GM21515 (cell line): ENCODE data around the gene ECHDC1.
A peak's percentile ranks its signal among the peaks of the same experiment; 100 is the strongest.
"Not testable (repeated sequence)": the region's sequence is repeated elsewhere in the genome, so short reads cannot be mapped to it uniquely, and the experiment has no call there.

Experiments used
- ATAC-seq: cut with Tn5 transposase; IDR thresholded peaks from one replicate; pipeline ENCODE4 v1.9.1; 2021; ENCODE audit not compliant: unreplicated experiment

Gene ECHDC1

GRCh38 chr6:127342296-127342945 lies 988 bp downstream of the ECHDC1 start:
- ATAC-seq = no peak

DNA sequence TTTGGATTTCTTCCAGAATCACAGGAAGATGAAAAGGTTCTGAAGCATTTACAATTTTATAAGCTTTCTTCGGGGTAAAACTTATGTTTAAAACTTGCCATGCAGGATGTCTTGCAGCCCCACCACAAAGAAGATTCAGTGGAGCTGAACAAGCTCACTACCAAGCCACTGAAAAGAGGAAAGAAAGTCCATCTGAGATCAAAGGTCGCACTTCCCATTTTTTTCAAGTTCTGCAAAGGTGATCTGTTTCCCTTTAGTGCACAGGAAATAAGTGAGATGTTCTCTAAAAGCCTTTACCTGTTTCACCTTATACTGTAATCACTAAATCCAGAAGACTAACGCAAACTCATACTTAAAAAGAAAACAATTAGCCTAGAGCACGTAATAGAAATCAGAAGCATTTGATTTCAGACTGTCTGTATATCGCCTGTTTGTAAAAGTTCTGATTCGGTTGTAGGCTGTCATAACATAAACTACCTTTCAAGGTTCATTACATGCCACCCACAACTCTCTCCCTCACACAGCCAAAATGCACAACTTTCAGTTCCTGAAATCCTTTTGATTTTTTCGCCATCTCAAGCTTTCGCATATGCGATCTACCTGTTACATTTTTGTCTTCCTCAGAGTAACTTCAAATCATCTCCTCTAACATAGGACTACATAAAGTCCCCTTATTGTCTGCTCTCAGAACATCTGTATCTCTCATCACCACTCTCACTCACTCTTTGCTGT lies 1.8 kb downstream of the ECHDC1 start:
- peak; percentile 37 for ATAC-seq

DNA sequence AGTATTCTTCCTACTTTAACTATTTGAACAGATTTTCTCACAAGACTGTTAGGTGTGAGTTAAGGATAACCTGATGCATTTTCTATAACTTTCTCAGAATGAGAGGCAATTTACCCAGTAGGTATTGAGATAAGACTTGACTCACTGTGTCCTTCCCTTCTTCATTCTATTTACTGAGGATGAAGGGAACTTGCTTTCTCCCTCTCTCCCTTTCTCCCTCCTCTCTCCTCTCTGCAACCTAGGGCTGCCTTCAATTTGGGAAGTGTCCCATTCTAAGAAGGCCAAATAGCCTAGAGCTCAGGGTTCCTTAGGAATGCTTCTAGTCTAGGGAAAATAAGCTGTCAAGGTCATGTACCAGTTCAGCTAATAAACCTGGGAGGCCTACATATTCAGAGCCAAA lies 3.2 kb downstream of the ECHDC1 start:
- ATAC-seq = no peak

- ATAC-seq = no peak
These were observed 4.5 kb downstream of the ECHDC1 start for GRCh38 chr6:127338936-127339335.

DNA sequence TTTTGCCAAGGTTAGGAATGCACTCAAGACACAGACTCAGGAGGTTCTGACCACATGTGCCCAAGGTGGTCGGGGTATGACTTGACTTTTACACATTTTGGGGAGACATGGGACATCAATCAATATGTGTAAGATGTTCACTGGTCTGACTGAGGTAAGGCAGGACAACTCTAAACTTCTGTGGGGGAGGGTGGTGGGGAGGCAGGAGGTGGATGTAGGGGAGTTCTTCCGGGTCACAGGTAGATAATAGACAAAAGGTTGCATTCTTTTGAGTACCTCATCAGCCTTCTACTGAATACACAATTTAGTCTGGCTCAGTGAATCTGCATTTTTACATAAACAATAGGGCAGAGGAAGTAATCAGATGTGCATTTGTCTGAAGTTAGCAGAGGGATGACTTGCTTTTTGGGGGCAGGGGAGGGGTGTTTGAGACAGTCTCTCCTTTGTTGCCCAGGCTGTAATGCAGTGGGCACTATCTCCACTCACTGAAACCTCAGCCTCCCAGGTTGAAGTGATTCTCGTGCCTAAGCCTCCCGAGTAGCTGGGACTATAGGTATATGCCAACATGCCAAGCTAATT lies 10.9 kb downstream of the ECHDC1 start:
- ATAC-seq = no peak

DNA sequence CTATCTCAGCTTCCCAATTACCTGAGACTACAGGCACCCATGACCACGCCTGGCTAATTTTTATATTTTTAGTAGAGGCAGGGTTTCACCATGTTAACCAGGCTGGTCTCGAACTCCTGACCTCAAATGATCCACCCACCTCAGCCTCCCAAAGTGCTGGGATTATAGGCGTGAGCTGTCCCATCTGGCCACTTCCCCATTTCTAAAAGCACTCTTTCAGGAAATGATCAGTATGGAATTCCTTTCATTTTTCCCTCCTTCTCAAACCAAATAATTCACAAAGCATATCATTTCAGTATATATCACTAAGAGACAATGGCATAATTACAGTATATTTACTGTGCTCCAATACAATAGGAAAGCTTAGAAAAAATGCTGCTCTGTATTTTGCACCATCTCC lies 12.2 kb downstream of the ECHDC1 start:
- not testable (repeated sequence) for ATAC-seq

DNA sequence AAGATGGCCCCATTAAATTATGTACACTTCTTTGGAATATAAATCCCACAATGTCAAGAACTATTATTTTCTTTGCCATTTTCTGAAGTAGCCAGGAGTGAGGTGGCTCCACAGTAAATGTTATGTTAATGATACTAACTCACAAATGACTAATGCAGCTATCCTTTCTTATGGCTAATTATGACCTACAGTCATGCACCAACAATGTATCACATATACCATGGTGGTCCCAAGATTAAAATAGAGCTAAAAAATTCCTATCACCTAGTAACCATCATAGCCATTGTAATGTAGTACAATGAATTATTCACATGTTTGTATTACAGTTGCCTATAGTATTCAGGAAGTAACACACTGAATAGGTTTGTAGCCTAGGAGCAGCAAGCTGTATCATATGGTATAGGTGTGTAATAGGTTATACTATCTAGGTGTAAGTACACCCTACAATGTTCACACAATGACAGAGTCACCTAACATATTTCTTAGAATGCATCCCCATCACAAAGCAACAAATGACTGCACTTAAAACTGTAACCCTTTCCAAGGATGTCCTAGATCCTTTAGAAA lies 15.3 kb downstream of the ECHDC1 start:
- no peak for ATAC-seq

GRCh38 chr6:127319686-127320085 lies 23.7 kb downstream of the ECHDC1 start:
- ATAC-seq = no peak

GRCh38 chr6:127317388-127318128 lies 25.9 kb downstream of the ECHDC1 start:
- no peak for ATAC-seq

GRCh38 chr6:127305741-127306140 lies 37.7 kb downstream of the ECHDC1 start:
- ATAC-seq = no peak

DNA sequence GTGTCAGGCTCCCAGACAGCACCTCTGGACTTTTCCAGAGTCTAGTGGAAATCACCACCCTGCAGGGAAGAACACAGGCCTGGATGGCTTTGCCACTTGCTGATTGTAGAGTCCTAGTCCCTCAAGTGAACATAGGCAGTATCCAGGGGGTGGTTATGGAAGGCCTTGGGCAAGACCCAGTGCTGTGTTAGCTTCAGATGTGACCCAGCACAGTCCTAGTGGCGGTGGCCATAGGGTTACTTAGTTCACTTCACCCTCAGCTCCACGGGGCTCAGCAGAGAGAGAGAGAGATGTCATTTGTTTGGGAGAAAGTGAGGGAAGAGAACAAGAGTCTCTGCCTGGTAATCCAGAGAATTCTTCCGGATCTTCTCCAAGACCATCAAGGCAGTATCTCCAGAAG lies 39.5 kb downstream of the ECHDC1 start:
- ATAC-seq = no peak

GRCh38 chr6:127302728-127303660 lies 40.4 kb downstream of the ECHDC1 start:
- peak; percentile 68 for ATAC-seq

DNA sequence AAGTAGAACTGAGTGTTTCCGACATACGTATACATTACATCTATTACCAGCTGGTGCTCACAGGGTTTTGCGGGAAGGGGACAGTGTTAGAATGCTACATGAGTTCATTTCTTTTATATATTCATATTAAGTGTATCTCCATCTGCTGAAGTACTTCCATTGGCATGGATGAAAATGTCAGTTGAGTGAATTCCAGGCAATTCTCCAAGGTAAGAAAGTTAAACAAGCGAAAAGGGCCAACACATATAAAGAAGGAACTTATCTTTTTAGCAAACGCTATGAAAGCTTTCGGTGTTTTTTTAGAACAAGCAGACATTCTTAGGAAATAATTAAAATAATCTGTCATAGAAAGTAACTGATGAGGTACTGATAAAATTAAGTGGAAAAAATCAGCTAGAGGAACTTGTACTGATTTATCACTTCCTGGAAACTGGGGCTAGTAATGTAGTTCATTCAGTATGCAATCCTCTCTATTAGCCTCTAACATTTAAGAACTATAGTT lies 42.2 kb downstream of the ECHDC1 start:
- ATAC-seq = no peak

DNA sequence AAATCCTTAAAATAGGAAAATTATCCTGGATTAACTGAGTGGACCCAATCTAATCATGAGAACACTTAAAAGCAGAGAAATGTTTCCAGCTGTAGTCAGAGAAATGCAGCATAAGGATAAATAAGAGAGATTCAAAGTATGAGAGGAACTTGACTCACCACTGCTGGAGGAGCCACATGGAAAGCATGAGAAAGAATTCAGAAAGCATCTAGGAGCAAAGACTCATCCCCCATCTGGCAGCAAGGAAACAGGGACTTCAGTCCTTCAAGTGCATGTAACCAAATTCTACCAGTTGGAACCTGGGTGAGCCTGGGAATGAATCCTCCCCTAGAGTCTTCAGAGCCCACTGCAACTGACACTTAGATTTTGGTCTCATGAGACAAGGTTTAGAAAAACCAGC lies 43.0 kb downstream of the ECHDC1 start:
- ATAC-seq = no peak

DNA sequence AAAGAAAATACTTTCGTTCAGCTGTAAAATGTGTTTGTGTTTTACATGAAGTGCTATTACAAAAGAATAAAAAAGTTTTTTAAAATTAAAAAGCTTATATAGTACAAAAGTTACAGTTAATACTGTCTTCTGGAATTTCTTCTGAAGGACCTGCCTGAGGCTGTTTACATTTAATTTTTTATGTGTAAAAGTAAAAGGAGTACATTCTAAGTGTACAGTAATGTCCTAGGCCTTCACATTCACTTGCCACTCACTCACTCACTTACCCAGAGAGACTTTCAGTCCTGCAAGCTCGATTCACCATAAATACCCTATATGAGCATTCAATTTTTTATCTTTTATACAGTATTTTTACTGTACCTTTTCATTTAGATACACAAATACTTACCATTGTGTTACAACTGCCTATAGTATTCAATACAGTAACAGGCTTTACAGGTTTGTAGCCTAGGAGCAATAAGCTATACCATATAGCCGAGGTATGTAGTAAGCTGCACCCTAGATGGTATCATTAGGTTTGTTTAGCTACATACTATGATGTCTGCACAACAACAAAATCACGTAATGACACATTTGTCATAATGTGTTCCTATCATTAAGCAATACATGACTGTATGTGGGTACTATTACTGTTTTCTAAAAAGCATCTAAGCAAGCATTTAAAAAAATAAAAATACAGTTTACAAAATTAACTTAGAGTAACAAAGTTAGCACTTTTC lies 43.7 kb downstream of the ECHDC1 start:
- ATAC-seq = no peak

GRCh38 chr6:127298475-127298874 lies 44.9 kb downstream of the ECHDC1 start:
- ATAC-seq = no peak

GRCh38 chr6:127297502-127298070 lies 45.8 kb downstream of the ECHDC1 start:
- ATAC-seq = no peak

DNA sequence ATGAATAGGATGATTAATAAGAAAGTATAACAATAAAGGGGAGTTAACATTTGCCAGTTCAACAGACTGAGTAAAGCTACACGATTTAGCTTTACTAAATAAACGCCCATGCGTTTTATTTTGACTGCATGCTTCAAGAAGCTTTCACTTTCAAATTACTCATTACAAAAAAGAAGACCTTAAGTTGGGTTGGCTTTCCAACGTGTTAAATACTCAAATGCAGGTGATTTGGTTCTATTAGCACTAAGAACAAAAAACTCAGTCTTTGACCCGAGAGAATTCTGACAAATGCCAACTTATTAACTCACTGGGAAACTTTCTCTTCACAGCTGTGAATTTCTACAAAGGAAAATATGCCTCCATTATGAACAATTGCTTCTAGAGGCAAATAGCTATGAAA lies 51.9 kb downstream of the ECHDC1 start:
- ATAC-seq = peak; percentile 86
